K562 (cell line): ENCODE measurements around the gene CTDSP1. TPM values are rescaled to one million over a fixed set of nuclear protein-coding genes. Genes with fewer than 3 reads are reported as not detected.

Experiments used
- JUNB ChIP-seq: fragments of 450-650 bp; formaldehyde crosslinking; conservative IDR thresholded peaks from 2 replicates; pipeline ENCODE4 v1.4.0; 2020; ENCODE audit warnings: mild to moderate bottlenecking
- SRSF3 ChIP-seq: fragments of 200-400 bp; formaldehyde crosslinking; IDR thresholded peaks from 2 replicates; pipeline ENCODE4 v1.6.1; 2016; ENCODE audit warnings: mild to moderate bottlenecking, low read length, moderate library complexity; ENCODE audit not compliant: insufficient read depth
- polyA plus RNA-seq, 8 experiments: library from polyadenylated mRNA; depleted of rRNA in 4 of 8; stranded (reverse) in 5 of 8; unstranded in 3 of 8; fragments of >200 nt; fragmentation: Nextera tagmentation in 2 of 8; fragmentation: Illumina TruSeq in 1 of 8; extraction: Ambion mirVana in 2 of 8; extraction: Trizol in 1 of 8; gene quantifications; 2 replicates each; pipeline versions ENCODE4 v1.2.1 to v1.2.3, GENCODE V29; 2011 to 2014; ENCODE audit warnings: inconsistent platforms in 1 of 8, missing spikeins in 1 of 8
- total RNA-seq, 7 experiments: library from RNA; depleted of rRNA in 6 of 7; stranded (reverse); fragments of >200 nt in 6 of 7; fragmentation: Illumina TruSeq in 2 of 7; extraction: Trizol in 2 of 7; gene quantifications; 2 replicates each; pipeline versions ENCODE4 v1.2.1 to v1.2.3, GENCODE V29; 2011 to 2021; ENCODE audit warnings: low replicate concordance in 1 of 7
- TF ChIP-seq, protein P1 (sequence below), 2 experiments: fragments of 450-650 bp; conservative IDR thresholded peaks; 2 replicates each; pipeline ENCODE4 v1.6.1; 2017; ENCODE audit warnings: mild to moderate bottlenecking in 2 of 2, moderate library complexity in 2 of 2
- TF ChIP-seq, protein P2 (sequence below): fragments of 250-450 bp; sonication (Bioruptor Pico); IDR thresholded peaks from 2 replicates; pipeline ENCODE4 v1.4.0; 2020

The CTDSP1 gene
- total and polyA plus RNA-seq, 9 of the 15 experiments (the other 6 are each of a cell fraction or from before 2014, with no cell fraction given), result 2.4 to 74.8 (median 45.8) TPM

DNA sequence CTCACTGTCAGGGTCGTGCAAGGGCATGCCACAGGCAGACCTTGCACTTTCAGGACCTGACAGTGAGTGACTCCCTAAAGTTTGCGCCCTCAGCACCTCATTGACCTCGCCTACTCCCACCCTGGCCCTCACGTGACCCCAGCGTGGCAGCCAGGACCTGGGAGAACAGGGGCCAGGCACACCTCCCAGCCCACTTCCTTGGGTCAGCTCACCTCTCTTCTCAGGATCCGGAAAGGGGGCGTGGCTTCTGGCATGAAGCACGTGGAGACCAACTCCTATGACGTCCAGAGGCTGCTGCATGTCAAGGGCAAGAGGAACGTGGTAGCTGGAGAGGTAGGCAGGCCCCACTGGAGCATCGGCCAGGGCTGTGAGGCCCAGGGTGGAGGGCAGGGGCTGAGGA is 28.1 kb downstream of the CTDSP1 start (continued):
- TF ChIP-seq SRSF3 (no peak), JUNB (CRISPR knock-in tag) (no peak)
- TF ChIP-seq, protein P1, sequence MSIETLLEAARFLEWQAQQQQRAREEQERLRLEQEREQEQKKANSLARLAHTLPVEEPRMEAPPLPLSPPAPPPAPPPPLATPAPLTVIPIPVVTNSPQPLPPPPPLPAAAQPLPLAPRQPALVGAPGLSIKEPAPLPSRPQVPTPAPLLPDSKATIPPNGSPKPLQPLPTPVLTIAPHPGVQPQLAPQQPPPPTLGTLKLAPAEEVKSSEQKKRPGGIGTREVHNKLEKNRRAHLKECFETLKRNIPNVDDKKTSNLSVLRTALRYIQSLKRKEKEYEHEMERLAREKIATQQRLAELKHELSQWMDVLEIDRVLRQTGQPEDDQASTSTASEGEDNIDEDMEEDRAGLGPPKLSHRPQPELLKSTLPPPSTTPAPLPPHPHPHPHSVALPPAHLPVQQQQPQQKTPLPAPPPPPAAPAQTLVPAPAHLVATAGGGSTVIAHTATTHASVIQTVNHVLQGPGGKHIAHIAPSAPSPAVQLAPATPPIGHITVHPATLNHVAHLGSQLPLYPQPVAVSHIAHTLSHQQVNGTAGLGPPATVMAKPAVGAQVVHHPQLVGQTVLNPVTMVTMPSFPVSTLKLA (conservative IDR thresholded peaks at IDR 0.05), result peak in 1 of 2 experiments; percentile 48; a peak in 2 of 4 replicates
- TF ChIP-seq, protein P2, sequence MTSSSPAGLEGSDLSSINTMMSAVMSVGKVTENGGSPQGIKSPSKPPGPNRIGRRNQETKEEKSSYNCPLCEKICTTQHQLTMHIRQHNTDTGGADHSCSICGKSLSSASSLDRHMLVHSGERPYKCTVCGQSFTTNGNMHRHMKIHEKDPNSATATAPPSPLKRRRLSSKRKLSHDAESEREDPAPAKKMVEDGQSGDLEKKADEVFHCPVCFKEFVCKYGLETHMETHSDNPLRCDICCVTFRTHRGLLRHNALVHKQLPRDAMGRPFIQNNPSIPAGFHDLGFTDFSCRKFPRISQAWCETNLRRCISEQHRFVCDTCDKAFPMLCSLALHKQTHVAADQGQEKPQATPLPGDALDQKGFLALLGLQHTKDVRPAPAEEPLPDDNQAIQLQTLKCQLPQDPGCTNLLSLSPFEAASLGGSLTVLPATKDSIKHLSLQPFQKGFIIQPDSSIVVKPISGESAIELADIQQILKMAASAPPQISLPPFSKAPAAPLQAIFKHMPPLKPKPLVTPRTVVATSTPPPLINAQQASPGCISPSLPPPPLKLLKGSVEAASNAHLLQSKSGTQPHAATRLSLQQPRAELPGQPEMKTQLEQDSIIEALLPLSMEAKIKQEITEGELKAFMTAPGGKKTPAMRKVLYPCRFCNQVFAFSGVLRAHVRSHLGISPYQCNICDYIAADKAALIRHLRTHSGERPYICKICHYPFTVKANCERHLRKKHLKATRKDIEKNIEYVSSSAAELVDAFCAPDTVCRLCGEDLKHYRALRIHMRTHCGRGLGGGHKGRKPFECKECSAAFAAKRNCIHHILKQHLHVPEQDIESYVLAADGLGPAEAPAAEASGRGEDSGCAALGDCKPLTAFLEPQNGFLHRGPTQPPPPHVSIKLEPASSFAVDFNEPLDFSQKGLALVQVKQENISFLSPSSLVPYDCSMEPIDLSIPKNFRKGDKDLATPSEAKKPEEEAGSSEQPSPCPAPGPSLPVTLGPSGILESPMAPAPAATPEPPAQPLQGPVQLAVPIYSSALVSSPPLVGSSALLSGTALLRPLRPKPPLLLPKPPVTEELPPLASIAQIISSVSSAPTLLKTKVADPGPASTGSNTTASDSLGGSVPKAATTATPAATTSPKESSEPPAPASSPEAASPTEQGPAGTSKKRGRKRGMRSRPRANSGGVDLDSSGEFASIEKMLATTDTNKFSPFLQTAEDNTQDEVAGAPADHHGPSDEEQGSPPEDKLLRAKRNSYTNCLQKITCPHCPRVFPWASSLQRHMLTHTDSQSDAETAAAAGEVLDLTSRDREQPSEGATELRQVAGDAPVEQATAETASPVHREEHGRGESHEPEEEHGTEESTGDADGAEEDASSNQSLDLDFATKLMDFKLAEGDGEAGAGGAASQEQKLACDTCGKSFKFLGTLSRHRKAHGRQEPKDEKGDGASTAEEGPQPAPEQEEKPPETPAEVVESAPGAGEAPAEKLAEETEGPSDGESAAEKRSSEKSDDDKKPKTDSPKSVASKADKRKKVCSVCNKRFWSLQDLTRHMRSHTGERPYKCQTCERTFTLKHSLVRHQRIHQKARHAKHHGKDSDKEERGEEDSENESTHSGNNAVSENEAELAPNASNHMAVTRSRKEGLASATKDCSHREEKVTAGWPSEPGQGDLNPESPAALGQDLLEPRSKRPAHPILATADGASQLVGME, result no peak
